K562 (cell line): ENCODE measurements around the gene TOMM40L. TPM values are rescaled to one million over a fixed set of nuclear protein-coding genes. Genes with fewer than 3 reads are reported as not detected.

Experiments used
- BRCA1 ChIP-seq, 2 experiments: fragments of 450-650 bp in 1 of 2; sonication (generic) in 1 of 2; formaldehyde crosslinking in 1 of 2; IDR thresholded peaks; 2 replicates each; pipeline versions ENCODE4 v1.5.0 to v1.6.1; 2017 to 2020; ENCODE audit warnings: mild to moderate bottlenecking in 1 of 2, missing genetic modification reagents in 1 of 2
- GABPB1 ChIP-seq: sonication (generic); formaldehyde crosslinking; IDR thresholded peaks from 2 replicates; pipeline ENCODE4 v1.8.0; 2022; ENCODE audit warnings: mild to moderate bottlenecking, missing genetic modification reagents
- HMGN3 ChIP-seq: IDR thresholded peaks from 2 replicates; pipeline ENCODE4 v1.6.1; 2011; ENCODE audit warnings: borderline replicate concordance, low read depth, mild to moderate bottlenecking, mixed read lengths, low read length; ENCODE audit not compliant: insufficient read length; ENCODE audit errors: extremely low read depth
- HNRNPH1 ChIP-seq: fragments of 200-400 bp; formaldehyde crosslinking; optimal IDR thresholded peaks from 2 replicates; pipeline ENCODE3; 2017; ENCODE audit warnings: low read depth, mild to moderate bottlenecking, low read length, moderate library complexity
- JUN ChIP-seq, 2 experiments: sonication (generic) in 1 of 2; formaldehyde crosslinking in 1 of 2; IDR thresholded peaks; 2 replicates each; pipeline versions ENCODE4 v1.6.1 to v1.8.0; 2012 to 2022; ENCODE audit warnings: borderline replicate concordance in 2 of 2, mild to moderate bottlenecking in 2 of 2, improper control_type of control experiment in 1 of 2, low read depth in 1 of 2, low read length in 1 of 2, missing genetic modification reagents in 1 of 2
- NR1H2 ChIP-seq: sonication (generic); formaldehyde crosslinking; IDR thresholded peaks from 2 replicates; pipeline ENCODE4 v1.4.0; 2020; ENCODE audit warnings: mild to moderate bottlenecking, missing genetic modification reagents
- POLR2AphosphoS5 ChIP-seq: IDR thresholded peaks from 2 replicates; pipeline ENCODE4 v1.6.1; 2011; ENCODE audit warnings: mild to moderate bottlenecking, low read depth, low read length, moderate library complexity; ENCODE audit not compliant: control insufficient read depth, insufficient read depth
- PTTG1 ChIP-seq: fragments of 450-650 bp; IDR thresholded peaks from 2 replicates; pipeline ENCODE4 v1.6.1; 2016; ENCODE audit warnings: low read depth, mild to moderate bottlenecking, missing genetic modification characterization, missing compliant biosample characterization
- TAF9B ChIP-seq: fragments of 450-650 bp; IDR thresholded peaks from 2 replicates; pipeline ENCODE4 v1.6.1; 2018; ENCODE audit warnings: mild to moderate bottlenecking; ENCODE audit not compliant: partially characterized antibody
- ZNF253 ChIP-seq: fragments of 250-450 bp; sonication (Bioruptor Pico); conservative IDR thresholded peaks from 2 replicates; pipeline ENCODE4 v1.6.1; 2021; ENCODE audit warnings: mild to moderate bottlenecking
- ZNF57 ChIP-seq: fragments of 450-650 bp; formaldehyde crosslinking; IDR thresholded peaks from 2 replicates; pipeline ENCODE4 v1.4.0; 2020; ENCODE audit warnings: mild to moderate bottlenecking, moderate library complexity
- polyA plus RNA-seq, 8 experiments: library from polyadenylated mRNA; depleted of rRNA in 4 of 8; stranded (reverse) in 5 of 8; unstranded in 3 of 8; fragments of >200 nt; fragmentation: Nextera tagmentation in 2 of 8; fragmentation: Illumina TruSeq in 1 of 8; extraction: Ambion mirVana in 2 of 8; extraction: Trizol in 1 of 8; gene quantifications; 2 replicates each; pipeline versions ENCODE4 v1.2.1 to v1.2.3, GENCODE V29; 2011 to 2014; ENCODE audit warnings: inconsistent platforms in 1 of 8, missing spikeins in 1 of 8
- total RNA-seq, 7 experiments: library from RNA; depleted of rRNA in 6 of 7; stranded (reverse); fragments of >200 nt in 6 of 7; fragmentation: Illumina TruSeq in 2 of 7; extraction: Trizol in 2 of 7; gene quantifications; 2 replicates each; pipeline versions ENCODE4 v1.2.1 to v1.2.3, GENCODE V29; 2011 to 2021; ENCODE audit warnings: low replicate concordance in 1 of 7
- TF ChIP-seq, protein P1 (sequence below): fragments of 450-650 bp; IDR thresholded peaks from 2 replicates; pipeline ENCODE4 v1.6.1; 2016; ENCODE audit warnings: low read depth
- TF ChIP-seq, protein P2 (sequence below): fragments of 200-400 bp; formaldehyde crosslinking; IDR thresholded peaks from 2 replicates; pipeline ENCODE4 v1.6.1; 2017; ENCODE audit warnings: mild to moderate bottlenecking, low read depth, low read length, moderate library complexity

The TOMM40L gene
- total and polyA plus RNA-seq, 9 of the 15 experiments (the other 6 are each of a cell fraction or from before 2014, with no cell fraction given), result 9.6 to 33.6 (median 25.2) TPM

DNA sequence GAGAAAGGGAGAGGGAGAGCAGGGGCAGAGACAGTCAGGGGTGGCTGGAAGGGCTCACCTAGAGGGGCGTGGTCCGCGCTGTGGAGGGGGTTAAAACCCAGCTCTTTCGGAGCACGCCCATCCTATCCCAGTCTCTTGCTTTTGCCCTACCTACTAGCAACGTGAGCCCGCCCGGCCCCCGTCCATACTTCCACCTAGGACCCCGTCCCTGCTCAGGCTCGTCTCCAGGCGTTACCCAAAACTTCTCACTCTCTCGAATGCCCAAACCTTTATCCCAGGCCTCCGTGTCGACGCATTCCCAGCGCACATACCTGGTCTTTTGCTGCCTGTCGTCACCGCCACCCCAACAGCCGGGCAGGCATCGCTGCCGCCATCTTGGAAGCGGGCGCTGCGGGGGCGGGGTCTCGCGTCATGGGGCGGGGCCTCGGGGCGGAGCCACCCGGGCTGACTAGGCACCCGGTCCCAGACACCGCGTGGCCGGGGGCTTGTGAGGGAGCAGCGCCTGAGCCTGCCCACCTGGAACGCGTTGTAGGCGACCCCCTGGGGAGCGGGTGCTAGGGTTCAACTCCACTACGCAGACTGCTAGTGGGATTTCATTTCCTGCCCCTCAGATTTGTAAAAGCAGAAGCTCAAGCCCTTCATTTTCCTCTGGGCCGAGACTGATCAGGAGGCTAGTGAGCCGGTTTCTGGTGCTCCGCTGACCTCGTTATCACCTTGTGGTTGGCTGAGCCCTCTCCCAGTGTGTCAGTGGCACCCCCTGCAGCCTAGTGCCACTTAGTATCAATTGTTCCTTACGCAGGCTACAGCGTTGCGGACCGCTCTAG lies 48.5 kb upstream of the TOMM40L start, which contains the start of gene B4GALT3 (continued):
- TF ChIP-seq, protein P1, sequence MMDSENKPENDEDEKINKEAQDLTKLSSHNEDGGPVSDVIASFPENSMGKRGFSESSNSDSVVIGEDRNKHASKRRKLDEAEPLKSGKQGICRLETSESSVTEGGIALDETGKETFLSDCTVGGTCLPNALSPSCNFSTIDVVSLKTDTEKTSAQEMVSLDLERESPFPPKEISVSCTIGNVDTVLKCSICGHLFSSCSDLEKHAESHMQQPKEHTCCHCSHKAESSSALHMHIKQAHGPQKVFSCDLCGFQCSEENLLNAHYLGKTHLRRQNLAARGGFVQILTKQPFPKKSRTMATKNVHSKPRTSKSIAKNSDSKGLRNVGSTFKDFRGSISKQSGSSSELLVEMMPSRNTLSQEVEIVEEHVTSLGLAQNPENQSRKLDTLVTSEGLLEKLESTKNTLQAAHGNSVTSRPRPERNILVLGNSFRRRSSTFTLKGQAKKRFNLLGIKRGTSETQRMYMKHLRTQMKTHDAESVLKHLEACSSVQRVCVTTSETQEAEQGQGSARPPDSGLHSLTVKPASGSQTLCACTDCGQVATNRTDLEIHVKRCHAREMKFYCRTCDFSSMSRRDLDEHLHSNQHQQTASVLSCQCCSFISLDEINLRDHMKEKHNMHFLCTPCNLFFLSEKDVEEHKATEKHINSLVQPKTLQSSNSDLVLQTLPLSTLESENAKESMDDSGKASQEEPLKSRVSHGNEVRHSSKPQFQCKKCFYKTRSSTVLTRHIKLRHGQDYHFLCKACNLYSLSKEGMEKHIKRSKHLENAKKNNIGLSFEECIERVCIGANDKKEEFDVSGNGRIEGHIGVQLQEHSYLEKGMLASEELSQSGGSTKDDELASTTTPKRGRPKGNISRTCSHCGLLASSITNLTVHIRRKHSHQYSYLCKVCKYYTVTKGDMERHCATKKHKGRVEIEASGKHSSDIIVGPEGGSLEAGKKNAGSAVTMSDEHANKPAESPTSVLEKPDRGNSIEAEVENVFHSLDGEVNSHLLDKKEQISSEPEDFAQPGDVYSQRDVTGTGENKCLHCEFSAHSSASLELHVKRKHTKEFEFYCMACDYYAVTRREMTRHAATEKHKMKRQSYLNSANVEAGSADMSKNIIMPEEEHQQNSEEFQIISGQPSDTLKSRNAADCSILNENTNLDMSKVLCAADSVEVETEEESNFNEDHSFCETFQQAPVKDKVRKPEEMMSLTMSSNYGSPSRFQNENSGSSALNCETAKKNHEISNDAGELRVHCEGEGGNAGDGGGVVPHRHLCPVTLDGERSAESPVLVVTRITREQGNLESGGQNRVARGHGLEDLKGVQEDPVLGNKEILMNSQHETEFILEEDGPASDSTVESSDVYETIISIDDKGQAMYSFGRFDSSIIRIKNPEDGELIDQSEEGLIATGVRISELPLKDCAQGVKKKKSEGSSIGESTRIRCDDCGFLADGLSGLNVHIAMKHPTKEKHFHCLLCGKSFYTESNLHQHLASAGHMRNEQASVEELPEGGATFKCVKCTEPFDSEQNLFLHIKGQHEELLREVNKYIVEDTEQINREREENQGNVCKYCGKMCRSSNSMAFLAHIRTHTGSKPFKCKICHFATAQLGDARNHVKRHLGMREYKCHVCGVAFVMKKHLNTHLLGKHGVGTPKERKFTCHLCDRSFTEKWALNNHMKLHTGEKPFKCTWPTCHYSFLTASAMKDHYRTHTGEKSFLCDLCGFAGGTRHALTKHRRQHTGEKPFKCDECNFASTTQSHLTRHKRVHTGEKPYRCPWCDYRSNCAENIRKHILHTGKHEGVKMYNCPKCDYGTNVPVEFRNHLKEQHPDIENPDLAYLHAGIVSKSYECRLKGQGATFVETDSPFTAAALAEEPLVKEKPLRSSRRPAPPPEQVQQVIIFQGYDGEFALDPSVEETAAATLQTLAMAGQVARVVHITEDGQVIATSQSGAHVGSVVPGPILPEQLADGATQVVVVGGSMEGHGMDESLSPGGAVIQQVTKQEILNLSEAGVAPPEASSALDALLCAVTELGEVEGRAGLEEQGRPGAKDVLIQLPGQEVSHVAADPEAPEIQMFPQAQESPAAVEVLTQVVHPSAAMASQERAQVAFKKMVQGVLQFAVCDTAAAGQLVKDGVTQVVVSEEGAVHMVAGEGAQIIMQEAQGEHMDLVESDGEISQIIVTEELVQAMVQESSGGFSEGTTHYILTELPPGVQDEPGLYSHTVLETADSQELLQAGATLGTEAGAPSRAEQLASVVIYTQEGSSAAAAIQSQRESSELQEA, result peak; percentile 94
- no peak for TF ChIP-seq ZNF253 (CRISPR knock-in tag)
- 0 out of 2 replicates have a peak, but pooled peaks have one; percentile 5 for TF ChIP-seq JUN (IDR thresholded peaks at IDR 0.05; ENCODE audit: borderline replicate concordance, low read depth, low read length)
- TF ChIP-seq JUN (CRISPR knock-in tag; IDR thresholded peaks at IDR 0.05; ENCODE audit: borderline replicate concordance), result no peak
- no peak for TF ChIP-seq HNRNPH1
- no peak; the same call in 1 of the 2 replicates for TF ChIP-seq GABPB1 (CRISPR knock-in tag)
- TF ChIP-seq ZNF57, result no peak
- TF ChIP-seq HMGN3, result peak; percentile 72
- peak; percentile 84 for TF ChIP-seq POLR2AphosphoS5
- TF ChIP-seq PTTG1, result no peak
- TF ChIP-seq, protein P2, sequence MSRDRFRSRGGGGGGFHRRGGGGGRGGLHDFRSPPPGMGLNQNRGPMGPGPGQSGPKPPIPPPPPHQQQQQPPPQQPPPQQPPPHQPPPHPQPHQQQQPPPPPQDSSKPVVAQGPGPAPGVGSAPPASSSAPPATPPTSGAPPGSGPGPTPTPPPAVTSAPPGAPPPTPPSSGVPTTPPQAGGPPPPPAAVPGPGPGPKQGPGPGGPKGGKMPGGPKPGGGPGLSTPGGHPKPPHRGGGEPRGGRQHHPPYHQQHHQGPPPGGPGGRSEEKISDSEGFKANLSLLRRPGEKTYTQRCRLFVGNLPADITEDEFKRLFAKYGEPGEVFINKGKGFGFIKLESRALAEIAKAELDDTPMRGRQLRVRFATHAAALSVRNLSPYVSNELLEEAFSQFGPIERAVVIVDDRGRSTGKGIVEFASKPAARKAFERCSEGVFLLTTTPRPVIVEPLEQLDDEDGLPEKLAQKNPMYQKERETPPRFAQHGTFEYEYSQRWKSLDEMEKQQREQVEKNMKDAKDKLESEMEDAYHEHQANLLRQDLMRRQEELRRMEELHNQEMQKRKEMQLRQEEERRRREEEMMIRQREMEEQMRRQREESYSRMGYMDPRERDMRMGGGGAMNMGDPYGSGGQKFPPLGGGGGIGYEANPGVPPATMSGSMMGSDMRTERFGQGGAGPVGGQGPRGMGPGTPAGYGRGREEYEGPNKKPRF, result no peak
- TF ChIP-seq NR1H2 (CRISPR knock-in tag), result peak; percentile 68
- peak; percentile 93 for TF ChIP-seq TAF9B
- no peak for TF ChIP-seq BRCA1 (IDR thresholded peaks at IDR 0.05)
- no peak for TF ChIP-seq BRCA1 (CRISPR knock-in tag; IDR thresholded peaks at IDR 0.05)
